ENCODE data around the gene TXNIP.
A peak's percentile ranks its signal among the peaks of the same experiment; 100 is the strongest.
"Not testable (repeated sequence)": the region's sequence is repeated elsewhere in the genome, so short reads cannot be mapped to it uniquely, and the experiment has no call there.

TXNIP gene, protein sequence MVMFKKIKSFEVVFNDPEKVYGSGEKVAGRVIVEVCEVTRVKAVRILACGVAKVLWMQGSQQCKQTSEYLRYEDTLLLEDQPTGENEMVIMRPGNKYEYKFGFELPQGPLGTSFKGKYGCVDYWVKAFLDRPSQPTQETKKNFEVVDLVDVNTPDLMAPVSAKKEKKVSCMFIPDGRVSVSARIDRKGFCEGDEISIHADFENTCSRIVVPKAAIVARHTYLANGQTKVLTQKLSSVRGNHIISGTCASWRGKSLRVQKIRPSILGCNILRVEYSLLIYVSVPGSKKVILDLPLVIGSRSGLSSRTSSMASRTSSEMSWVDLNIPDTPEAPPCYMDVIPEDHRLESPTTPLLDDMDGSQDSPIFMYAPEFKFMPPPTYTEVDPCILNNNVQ

DNA sequence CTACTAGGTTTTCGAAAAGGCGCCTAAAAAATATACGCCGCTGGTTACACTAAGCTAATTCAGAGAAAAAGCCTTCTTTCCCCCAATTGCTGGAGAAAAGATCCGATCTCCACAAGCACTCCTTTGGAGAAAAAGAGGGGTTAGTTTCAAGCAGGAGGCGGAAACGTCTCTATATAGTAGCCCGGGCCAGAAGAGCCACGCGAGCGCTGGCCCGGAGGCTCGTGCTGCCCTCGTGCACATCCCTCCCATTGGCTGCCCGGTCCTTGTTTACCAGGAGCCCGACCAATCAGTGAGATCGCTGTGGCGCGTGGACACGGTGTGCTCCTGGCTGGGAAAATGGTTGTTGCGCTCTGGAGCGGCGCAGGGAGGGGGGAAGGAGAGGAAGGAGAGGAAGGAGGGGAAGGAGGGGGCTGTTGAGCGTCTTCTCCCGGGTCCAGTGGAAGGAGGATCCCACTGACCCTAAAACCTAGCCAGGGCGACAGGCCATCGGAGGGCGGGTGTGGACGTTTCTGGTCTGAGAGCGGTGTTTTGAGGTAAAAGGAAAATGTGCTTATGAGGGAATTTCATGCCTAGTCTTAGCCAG lies at the start of gene TXNIP:
TSS of gene TXNIP (minus strand) at position 147 of the 583 bp plus-strand sequence. CDS start 313 bp downstream, outside the sequence.
- intact Hi-C loops (cut with DNase I) = loop anchor here (1.0 kb wide), 1 partner anchor 17 kb away; no protein-coding TSS in a partner anchor
- DNase-seq = peak; percentile 98 to 100 (median 100)

GRCh38 chr1:146039844-146040194 lies 43.4 kb upstream of the TXNIP start:
- intact Hi-C loops (cut with DNase I) = loop anchor here (5.0 kb wide), 1 partner anchor 83 kb away; the partner anchor contains the start of gene LIX1L
- peak in 2 of 10 donors; percentile 9 to 19 for DNase-seq

GRCh38 chr1:146036965-146037646 lies 40.7 kb upstream of the TXNIP start:
- peak; percentile 71 to 95 (median 76) for DNase-seq
- intact Hi-C loops (cut with DNase I) = loop anchor here (5.0 kb wide), 1 partner anchor 80 kb away; the partner anchor contains the start of gene LIX1L

DNA sequence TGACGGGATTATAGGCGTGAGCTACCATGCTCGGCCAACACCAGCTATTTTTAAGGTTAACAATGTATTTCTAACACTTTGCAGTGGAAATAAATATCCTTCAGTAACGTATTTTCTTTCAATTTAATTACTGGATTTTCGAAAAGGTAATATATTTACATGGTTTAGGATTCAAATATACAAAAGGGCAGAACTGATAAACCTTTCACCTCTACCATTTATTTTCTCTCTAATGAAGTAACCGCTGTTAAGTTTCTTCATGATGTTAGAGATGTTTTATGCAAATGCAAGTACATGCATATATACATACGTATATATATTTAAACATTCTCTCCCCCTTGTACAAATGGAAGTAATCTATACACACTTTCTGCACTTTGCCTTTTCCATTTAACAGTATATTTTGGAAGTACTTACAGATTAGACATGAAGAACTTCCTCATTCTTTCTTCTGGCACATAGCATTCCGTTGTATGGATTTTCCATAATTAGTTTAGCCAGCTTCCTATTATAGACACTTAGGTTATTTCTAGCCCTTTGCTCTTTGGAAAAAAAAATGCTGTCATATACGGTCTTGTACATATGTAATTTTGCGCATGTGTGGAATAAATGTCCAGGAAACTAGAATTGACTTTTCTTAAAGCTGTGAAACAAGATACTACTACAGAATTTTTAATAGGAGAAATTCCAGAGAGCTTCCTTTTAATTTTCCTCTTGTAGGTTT lies 40.0 kb upstream of the TXNIP start:
- DNase-seq = no peak
- intact Hi-C loops (cut with DNase I) = loop anchor here (5.0 kb wide), 1 partner anchor 79 kb away; the partner anchor contains the start of gene LIX1L

- DNase-seq = no peak
- intact Hi-C loops (cut with DNase I) = loop anchor here (5.0 kb wide), 1 partner anchor 78 kb away; the partner anchor contains the start of gene LIX1L
These were observed 38.7 kb upstream of the TXNIP start for GRCh38 chr1:146035048-146035423.

DNA sequence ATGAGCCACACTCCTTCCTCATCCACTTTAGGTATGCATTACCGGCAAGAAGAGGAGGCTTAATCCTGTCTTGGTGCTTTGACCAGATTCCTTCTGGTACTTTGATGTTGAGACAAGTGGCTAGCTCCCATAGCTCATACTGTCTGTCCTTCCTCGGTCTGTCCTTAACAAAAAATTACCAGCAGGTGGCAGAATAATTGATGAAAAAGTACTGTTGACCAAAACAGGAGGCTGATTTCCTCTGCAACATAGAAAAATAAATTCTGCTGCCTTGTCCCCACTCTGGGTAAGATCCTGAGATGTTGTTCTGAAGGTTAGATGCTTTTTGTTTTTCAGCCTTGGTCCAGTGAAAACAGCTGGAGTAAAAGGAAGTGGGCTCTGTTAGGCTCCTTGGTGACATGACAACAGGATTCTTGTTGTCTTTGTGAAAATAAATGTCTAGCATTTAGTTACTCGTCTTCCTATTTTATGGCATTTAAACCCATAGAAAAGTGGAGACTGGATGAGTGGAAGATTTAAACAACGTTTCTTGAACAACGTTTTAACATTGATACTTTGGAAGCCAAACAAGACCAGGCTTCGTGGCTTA lies 36.3 kb upstream of the TXNIP start:
- intact Hi-C loops (cut with DNase I) = no loop called here

DNA sequence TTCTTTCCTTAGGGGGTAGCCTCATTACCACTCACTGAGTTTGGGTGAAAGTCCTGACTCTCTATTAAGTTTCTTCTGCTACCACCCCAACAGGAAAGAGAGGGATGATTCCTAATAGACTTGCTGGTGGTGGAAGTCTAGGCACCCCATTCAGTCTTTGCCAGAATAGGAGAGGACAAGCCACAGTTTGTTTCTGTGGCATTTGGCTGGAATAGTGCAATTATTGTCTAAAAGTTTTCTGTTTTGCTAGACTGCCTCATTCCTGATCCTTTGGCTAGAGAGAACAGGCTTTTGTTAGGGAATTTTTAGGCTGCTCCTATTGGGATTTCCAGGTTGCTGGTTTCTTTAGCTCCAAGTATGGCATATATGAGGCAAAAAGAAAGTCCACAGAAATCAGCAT lies 35.1 kb upstream of the TXNIP start:
- no peak for DNase-seq
- intact Hi-C loops (cut with DNase I) = no loop called here

More for the DNA sequence above, 36.3 kb upstream of the TXNIP start:
- no peak for DNase-seq

DNA sequence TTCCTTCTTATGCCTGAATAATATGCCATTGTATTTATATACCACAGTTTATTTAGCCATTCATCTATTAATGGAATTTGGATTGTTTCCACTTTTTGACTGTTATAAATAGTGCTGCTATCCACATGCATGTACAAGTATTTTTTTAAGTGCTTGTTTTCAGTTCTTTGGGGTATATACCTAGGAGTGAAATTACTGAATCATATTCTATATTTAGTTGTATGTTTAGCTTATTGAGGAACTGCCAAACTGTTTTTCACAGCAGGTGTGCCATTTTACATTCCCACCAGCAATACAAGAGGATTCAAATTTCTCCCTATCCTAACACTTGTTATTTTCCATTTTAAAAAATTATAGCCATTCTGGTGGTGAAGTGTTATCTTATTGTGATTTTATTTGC lies 32.7 kb upstream of the TXNIP start:
- DNase-seq = no peak
- intact Hi-C loops (cut with DNase I) = no loop called here

- intact Hi-C loops (cut with DNase I); DNase-seq: not testable (repeated sequence)
These were observed 30.3 kb upstream of the TXNIP start for GRCh38 chr1:146026650-146027049.

- DNase-seq; intact Hi-C loops (cut with DNase I): not testable (repeated sequence)
These were observed 29.6 kb upstream of the TXNIP start for GRCh38 chr1:146025787-146026495.

DNA sequence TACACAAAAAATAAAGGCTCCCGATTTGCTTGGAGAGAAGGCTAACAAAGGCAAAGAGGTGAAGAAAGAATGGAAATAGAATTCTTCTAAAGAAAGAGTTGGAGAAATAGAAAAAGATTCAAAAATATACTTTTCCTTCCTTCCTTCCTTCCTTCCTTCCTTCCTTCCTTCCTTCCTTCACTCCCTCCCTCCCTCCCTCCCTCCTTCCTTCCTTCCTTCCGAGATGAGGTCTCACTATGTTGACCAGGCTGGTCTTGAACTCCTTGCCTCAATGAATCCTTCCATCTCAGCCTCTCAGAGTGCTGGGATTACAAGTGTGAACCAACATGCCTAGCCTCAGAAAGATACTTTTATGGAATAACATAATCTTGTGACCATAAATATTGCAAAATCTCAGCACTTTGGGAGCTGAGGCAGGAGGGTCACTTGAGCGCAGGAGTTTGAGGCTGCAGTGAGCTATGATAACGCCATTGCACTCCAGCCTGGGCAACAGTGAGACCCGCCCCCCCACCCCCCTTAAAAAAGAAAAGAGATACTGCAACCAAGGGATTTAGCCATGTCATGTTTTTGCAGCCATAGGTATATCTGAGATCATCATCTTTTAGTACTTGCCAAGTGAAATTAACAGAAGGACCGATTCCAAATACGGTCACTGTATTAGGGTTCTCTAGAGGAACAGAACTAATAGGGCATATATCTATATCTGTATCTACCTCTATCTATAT lies 26.2 kb upstream of the TXNIP start:
- intact Hi-C loops (cut with DNase I) = no loop called here
- no peak for DNase-seq

GRCh38 chr1:146021622-146022402 lies 25.4 kb upstream of the TXNIP start, which contains the start of gene HJV:
HJV (minus strand) TSS chr1:146021735; CDS start chr1:146020231, 1,504 bp downstream.
- DNase-seq = no peak
- intact Hi-C loops (cut with DNase I) = no loop called here

- intact Hi-C loops (cut with DNase I) = no loop called here
- DNase-seq = no peak
These were observed 24.7 kb upstream of the TXNIP start for GRCh38 chr1:146021050-146021445.

DNA sequence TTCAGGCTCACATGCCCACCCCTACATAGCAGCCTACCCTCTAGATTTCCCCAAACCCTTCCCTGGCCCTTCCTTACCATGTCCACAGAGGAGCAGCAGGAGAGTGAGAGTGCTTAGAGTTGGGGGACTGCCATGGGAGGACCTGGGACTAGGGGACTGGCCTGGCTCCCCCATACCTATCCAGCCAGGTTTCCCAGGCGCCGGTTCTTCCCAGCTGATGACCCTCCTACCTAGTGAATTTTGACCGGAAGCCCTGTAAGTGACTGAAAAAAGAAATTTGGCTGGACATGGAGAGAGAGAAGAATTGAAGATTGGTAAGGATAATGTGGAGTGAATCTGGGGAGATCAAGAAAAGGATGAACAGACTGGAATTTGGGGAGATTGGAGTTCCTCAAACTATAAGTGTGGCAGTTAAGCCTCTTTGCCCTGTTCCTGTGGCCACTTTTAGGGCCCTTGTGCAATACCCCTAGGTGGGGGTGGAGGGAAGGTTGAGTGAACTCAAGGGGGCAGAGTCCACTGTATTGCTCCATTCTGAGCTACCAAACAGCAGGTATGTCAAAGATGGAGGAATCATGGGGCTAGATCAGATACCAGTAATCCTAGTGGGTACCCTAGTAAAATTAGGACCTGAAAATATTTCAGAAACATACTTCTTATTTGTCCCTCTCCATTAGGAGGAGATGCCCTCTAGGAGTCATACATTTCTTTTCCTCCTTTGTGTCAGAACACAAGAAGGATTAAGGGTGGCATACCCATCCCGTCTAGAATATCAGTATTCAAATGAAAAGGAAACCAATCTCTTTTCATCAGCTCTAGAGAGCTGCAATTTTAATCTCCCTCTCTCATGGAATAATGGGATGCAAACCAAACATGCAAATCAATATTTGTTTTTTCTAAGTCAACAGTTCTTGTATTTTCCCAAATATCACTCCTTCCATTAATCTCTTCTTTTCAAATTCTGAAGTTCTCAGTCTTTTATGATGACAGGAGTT lies 24.0 kb upstream of the TXNIP start:
- no peak for DNase-seq

GRCh38 chr1:146019231-146020057 lies 23.1 kb upstream of the TXNIP start:
- intact Hi-C loops (cut with DNase I) = no loop called here

More for the DNA sequence above, 24.0 kb upstream of the TXNIP start:
- intact Hi-C loops (cut with DNase I) = no loop called here

DNA sequence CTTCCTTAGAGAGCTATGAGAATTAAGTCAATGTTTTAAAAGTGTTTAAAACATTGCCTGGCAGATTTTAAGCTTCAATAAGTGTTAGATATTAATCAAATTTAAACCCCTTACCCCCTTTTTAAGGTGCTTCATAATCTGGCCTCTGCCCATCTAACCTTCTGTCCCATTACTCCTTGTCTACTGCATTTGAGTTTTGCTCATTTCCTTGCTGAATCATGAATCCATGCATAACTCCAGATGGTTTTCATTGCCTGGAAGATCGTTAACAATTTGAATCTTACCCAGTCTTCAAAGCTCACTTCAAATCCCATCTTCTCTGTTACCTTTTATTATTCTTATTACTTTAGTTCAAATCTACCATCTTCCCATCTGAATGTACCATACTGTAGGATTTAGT lies 20.5 kb upstream of the TXNIP start:
- no peak for DNase-seq
- intact Hi-C loops (cut with DNase I) = no loop called here

More at GRCh38 chr1:146019231-146020057, 23.1 kb upstream of the TXNIP start:
- no peak for DNase-seq
